Cardiac atrium fibroblast (primary cell): Measurements from ENCODE around the gene CYB561D2. TPM values are rescaled to one million over a fixed set of nuclear protein-coding genes. Genes with fewer than 3 reads are reported as not detected.

Source experiments
- total RNA-seq: library from RNA; depleted of rRNA; stranded (reverse); fragments of >200 nt; gene quantifications from 2 replicates; pipeline ENCODE4 v1.2.3, GENCODE V29; 2015

CYB561D2 gene, protein sequence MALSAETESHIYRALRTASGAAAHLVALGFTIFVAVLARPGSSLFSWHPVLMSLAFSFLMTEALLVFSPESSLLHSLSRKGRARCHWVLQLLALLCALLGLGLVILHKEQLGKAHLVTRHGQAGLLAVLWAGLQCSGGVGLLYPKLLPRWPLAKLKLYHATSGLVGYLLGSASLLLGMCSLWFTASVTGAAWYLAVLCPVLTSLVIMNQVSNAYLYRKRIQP
- total RNA-seq = 23.1 and 44.6 TPM in 2 replicates

GRCh38 chr3:50350527-50351322 is at the start of gene CYB561D2, which contains the start of gene NPRL2:
Gene CYB561D2 (plus strand): TSS chr3:50350862. CDS start chr3:50351434, 572 bp downstream.
Gene NPRL2 (minus strand): TSS chr3:50350775. CDS start chr3:50350652, 123 bp downstream.

GRCh38 chr3:50303013-50303815 is 47.4 kb upstream of the CYB561D2 start, which contains the start of gene HYAL1:
Gene HYAL1 (minus strand): TSS chr3:50303574. CDS start chr3:50302956, 618 bp downstream.

DNA sequence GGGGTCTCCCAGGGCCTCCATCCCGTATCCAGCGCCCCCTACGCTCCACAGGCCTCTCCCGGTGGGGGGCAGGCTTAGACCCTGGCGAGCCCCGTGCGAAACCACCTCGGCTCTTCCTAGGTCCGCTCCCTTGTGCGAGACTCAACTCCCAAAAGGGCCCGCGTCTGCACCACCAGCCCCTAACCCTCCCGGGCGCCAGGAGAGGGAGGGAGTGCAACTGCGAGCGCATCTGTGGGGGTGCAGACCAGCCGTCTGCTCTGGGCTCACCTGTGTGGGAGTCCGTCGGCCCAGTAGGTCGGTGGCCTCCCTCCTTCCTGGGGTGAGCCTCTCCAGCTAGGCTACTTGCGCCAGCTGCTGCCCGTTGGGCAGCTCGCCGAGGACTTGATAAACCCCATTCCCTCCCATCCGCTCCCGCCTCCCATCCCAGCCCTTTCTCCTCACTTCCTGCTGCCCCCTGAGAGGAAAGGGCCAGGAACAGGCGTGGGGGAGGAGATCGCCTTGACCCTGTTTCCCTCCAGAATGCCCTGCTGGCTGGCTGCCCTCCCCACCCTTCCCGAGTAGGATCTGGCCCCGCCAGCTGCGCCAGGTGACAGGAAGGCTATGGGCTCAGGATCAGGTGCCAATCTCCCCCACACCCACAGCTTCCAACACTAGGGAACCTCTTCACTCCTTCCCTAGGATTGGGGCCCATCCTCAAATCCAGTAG is 28.1 kb upstream of the CYB561D2 start, which contains the start of gene HYAL2:
Gene HYAL2, minus strand, starts transcription at position 360 of the 706 bp plus-strand sequence. CDS start 2,256 bp downstream, outside the sequence.

GRCh38 chr3:50327943-50328691 is 22.5 kb upstream of the CYB561D2 start, which contains the start of gene TUSC2:
Gene TUSC2 (minus strand): TSS chr3:50328223. CDS start chr3:50328099, 124 bp downstream.

DNA sequence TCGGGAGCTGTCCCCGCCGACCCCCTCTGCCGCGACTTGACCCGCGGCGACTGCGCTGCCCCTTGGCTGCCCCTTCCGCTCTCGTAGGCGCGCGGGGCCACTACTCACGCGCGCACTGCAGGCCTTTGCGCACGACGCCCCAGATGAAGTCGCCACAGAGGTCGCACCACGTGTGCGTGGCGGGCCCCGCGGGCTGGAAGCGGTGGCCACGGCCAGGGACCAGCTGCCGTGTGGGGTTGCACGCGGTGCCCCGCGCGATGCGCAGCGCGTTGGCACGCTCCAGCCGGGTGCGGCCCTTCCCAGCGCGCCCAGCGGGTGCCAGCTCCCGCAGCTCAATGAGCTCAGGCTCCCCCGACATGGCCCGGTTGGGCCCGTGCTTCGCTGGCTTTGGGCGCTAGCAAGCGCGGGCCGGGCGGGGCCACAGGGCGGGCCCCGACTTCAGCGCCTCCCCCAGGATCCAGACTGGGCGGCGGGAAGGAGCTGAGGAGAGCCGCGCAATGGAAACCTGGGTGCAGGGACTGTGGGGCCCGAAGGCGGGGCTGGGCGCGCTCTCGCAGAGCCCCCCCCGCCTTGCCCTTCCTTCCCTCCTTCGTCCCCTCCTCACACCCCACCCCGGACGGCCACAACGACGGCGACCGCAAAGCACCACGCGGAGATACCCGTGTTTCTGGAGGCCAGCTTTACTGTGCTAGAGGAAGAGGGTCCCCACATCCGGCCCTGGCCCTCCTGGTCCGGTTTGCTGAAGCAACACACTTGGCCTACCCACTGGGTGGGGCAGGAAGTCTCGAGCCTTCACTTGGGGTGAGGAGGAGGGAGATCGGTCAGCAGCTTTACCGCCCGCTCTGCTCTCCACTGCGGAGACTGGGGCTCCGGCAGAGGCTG is 10.0 kb upstream of the CYB561D2 start, which contains the start of gene RASSF1:
Gene RASSF1, minus strand, starts transcription at position 389 of the 882 bp plus-strand sequence. Its CDS starts 31 bp downstream, at position 358.

DNA sequence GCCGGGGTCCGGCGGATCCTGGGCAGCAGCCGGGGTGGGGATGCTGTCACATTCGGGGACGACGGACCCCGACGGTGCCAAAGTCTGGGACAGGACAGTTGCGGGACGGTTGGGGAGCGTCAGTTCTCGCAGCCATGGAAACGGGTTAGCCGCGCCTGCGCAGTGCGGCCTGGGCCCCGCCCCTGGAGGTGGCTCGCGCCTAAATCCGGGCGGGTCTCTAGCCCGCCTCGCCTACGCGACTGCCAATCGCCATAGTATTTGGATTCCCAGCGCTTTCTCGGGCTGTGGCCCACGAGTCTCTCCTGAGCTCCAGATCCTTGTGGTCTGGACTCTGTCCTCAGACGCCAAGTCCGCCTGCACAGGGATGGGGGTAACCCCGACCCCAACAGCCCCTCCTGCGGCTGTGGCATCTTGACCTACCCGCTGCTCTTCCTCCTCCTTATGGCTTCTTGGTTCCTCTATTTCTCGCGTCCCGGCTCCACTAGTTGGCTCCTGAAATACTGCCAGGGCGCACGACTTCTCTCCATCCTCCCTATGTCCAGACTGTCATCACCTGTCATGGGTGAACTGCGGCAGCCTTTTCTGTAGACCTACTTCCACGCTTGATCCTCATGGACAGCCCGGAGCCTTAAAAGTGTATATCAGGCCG is 5.0 kb upstream of the CYB561D2 start, which contains the start of gene ZMYND10:
Gene ZMYND10, minus strand, starts transcription at position 147 of the 649 bp plus-strand sequence. CDS start 153 bp downstream, outside the sequence.

DNA sequence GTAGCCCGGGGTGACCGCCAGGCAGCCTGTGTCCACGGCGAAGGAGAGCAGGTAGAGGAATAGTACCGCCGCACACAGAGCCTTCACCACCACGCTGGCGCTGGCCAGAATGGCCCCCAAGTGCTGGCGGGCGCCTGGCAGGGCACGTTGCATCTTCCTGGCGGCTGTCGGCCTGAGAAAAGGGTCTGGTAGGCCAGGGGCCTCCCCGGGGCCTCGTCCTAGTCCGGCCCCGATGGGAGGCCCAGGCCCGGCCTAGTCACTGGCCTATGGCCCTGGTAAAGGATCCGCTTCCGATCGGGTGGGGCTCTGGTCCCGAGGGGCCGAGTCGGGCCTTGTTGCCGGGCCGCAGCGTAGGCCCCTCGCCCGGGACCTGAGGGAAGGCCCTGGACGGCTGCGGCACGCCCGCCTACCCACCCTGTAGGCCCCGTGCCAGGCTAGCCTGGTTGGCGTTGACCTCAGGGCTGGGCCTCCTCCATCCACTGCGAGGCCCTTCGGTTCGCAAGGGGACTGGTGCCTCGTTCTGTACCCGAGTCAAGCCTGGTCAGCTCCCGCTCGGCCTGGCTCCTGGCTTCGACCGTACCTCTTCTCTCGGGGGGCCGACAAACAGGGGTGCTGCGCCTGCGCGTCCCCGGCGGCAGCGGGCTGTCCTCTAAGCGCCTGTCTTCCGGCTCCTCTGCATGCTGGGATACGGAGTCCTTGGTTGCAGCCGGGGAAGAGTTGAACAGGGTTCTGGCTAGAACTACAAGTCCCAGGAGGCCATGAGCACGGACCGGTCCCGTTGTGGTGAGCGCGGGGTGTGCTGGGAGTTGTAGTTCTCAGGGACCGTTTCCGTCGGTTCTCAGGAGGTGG is 8.5 kb downstream of the CYB561D2 start, which contains the start of gene TMEM115:
Gene TMEM115, minus strand, starts transcription at position 611 of the 849 bp plus-strand sequence. Its CDS starts 458 bp downstream, at position 153.

Other genes starting within 250 kb of the CYB561D2 start
- gene SEMA3F, start 195.5 kb upstream of the CYB561D2 start, total RNA-seq = 6.5 and 20.9 TPM in 2 replicates
- gene GNAT1, start 159.3 kb upstream of the CYB561D2 start, total RNA-seq = not detected in 2 replicates
- not detected in 2 replicates for gene SLC38A3, start 145.6 kb upstream of the CYB561D2 start, total RNA-seq
- 252 and 308 TPM in 2 replicates for gene GNAI2, start 114.7 kb upstream of the CYB561D2 start, total RNA-seq
- 1.4 and 3.4 TPM in 2 replicates for gene SEMA3B, start 81.7 kb upstream of the CYB561D2 start, total RNA-seq
- not detected in 2 replicates for gene LSMEM2, start 71.8 kb upstream of the CYB561D2 start, total RNA-seq
- 47.1 and 55.2 TPM in 2 replicates for gene IFRD2, start 58.4 kb upstream of the CYB561D2 start, total RNA-seq
- 6.5 and 7.8 TPM in 2 replicates for gene HYAL3, start 51.5 kb upstream of the CYB561D2 start, total RNA-seq
- gene NAA80, start 51.5 kb upstream of the CYB561D2 start, total RNA-seq = 8.1 and 11.8 TPM in 2 replicates
- 5.0 and 6.1 TPM in 2 replicates for gene HYAL1, start 47.3 kb upstream of the CYB561D2 start, total RNA-seq
- 70.0 and 100 TPM in 2 replicates for gene HYAL2, start 28.1 kb upstream of the CYB561D2 start, total RNA-seq
- 15.2 and 23.3 TPM in 2 replicates for gene TUSC2, start 22.6 kb upstream of the CYB561D2 start, total RNA-seq
- 36.5 and 37.7 TPM in 2 replicates for gene RASSF1, start 10.0 kb upstream of the CYB561D2 start, total RNA-seq
- gene ZMYND10, start 5.1 kb upstream of the CYB561D2 start, total RNA-seq = under 0.01 TPM in 1 of 2 replicates, not detected in the other
- 18.6 and 20.7 TPM in 2 replicates for gene NPRL2, start 87 bp upstream of the CYB561D2 start, total RNA-seq
- gene TMEM115, start 8.7 kb downstream of the CYB561D2 start, total RNA-seq = 67.6 and 73.3 TPM in 2 replicates
- not detected in 2 replicates for gene CACNA2D2, start 152.8 kb downstream of the CYB561D2 start, total RNA-seq
- gene C3orf18, start 216.9 kb downstream of the CYB561D2 start, total RNA-seq = 4.5 and 11.9 TPM in 2 replicates
- 6.8 and 19.5 TPM in 2 replicates for gene HEMK1, start 218.7 kb downstream of the CYB561D2 start, total RNA-seq